ENCODE measurements around the gene UPB1.

GRCh38 chr22:24550902-24551435 is 55.8 kb downstream of the UPB1 start:
- no peak for TF ChIP-seq POLR2AphosphoS5 (IDR thresholded peaks at IDR 0.05; ENCODE audit: borderline replicate concordance, low read depth, low read length)
- TF ChIP-seq EZH2 (IDR thresholded peaks at IDR 0.05): no peak

Measured in SK-N-MC (cell line).